Activated T-cell treated with anti-CD3 and anti-CD28 coated beads for 4 hours (primary cell): ENCODE measurements around the gene AUTS2.

ENCODE experiments used
- DNase-seq: peaks from one replicate; pipeline ENCODE4 v3.0.0-alpha.2; 2020

AUTS2 gene

DNA sequence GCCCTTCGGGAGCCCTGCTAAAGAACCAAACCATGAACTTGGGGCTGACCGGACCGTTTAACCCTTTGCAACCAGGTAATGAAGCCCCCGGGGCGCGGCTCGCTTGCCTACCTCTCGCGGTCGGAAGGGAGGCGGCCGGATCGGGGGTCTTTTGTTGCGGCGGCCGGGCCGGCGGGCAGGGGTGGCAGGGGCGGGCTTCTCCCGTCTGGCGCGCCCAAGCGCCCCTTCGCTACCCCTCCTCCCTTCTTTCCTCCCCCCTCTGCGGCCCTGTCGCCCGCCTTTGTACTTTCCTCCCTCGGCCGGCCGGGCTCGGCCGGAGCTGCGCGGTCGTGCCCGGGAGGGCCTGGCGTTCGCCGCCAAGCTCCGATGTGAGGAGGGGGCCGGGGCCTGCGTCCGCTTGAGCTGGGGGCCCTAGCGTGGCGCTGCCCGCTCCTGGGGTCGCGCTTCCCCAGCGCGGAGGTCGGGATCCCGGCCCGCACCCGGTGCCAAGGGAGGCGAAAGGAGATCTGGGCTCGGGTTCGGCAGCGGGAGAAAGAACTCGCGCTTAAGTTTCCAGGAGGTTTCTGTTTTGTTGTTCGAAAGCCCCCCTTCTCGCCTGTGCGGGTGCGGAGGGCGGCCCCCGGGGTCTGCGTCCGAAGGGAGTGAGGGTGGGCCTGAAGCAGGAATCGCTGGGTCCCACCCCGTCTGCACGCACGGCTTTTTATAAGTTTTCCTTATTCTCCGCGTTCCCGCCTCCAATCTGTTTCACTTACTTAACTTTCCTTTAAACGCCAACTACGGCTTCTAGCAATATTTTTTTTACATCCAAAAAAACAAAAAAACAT, 1096.9 kb downstream of the AUTS2 start:
- DNase-seq, result no peak

DNA sequence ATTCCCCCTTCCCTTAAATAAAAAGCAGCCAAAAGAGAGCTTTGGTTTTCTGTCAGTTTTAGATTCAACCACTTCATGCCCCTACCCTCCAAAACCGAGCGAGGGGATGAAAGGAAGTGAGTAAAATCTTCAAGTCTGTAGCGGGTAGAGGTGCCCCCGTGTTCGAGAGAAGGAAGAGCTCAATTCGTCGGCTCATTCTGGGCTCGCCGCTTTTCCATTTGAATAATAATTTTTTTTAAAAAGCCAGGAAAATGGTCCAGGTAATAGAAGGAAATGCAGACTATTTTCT, 1097.5 kb downstream of the AUTS2 start:
- no peak for DNase-seq

DNA sequence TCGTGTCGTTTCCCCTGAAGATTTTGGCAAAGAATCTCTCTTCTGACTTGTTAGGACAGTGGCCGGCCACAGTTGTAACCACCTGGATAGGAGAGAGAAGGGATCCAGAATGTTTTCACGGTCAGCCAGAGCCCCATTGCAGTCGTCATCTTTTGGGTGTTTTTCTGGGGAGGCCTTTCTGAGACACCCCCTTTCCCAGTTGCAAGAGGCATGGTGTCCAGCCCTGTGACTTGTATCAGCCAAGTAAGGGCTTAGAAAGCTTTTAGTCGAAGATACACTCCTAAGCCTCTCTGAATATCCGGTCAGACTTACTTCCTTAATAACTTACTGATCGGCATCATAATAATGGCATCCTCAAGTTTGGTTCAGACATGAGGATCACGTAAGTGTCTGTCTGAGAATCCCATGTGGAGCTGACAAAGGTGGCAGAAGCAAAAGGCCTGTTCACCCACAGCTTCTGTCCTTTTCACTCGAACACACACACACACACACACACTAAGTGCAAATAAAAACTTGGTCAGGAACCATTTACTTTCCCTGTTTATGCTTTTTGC, 1098.0 kb downstream of the AUTS2 start:
- DNase-seq, result no peak

DNA sequence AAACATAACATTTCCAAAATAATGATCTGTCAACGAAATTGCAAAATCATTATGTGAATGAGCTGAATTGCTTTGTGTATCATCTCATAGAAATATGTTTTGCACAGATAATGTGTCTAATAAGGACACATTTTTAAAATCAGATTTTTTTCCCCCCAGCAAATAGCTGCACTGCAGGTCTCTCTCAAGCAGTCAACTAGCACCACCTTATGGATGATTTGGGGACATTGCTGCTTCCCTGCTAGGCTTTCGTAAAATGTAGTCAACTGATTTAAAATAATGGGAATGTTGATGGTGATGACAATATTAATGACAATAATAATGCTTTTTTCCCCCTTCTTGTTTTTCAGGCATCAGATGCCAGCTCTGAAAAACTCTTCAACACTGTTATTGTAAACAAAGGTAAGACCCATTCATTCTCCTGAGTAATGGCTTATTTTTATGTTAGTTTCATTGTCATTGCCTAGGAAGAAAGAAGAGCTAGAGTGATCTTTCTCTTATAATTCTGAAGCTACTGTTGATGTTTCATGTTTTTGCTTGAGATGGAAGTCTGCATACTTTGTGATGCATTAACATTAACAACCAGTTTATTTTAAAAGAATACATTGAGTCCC, 1100.1 kb downstream of the AUTS2 start:
- no peak for DNase-seq

DNA sequence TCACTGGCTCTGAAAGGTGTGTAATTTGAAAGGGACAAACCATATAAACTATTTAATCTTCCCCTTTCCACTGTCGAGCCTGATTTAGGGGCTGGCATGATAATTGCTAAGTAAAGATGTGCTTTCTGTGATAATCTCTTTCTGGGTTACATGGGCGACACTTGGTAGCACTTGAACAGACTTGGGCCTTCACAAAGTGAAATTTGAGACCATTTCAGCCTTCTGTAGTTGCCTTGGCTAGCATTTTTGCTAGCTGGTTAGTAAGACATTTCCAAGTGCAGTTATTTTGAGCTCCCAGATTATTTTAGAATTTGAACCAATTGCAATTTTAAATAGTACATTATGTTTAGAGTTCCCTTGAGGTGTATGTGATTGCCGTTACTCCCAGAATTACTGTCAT, 1101.0 kb downstream of the AUTS2 start:
- no peak for DNase-seq

DNA sequence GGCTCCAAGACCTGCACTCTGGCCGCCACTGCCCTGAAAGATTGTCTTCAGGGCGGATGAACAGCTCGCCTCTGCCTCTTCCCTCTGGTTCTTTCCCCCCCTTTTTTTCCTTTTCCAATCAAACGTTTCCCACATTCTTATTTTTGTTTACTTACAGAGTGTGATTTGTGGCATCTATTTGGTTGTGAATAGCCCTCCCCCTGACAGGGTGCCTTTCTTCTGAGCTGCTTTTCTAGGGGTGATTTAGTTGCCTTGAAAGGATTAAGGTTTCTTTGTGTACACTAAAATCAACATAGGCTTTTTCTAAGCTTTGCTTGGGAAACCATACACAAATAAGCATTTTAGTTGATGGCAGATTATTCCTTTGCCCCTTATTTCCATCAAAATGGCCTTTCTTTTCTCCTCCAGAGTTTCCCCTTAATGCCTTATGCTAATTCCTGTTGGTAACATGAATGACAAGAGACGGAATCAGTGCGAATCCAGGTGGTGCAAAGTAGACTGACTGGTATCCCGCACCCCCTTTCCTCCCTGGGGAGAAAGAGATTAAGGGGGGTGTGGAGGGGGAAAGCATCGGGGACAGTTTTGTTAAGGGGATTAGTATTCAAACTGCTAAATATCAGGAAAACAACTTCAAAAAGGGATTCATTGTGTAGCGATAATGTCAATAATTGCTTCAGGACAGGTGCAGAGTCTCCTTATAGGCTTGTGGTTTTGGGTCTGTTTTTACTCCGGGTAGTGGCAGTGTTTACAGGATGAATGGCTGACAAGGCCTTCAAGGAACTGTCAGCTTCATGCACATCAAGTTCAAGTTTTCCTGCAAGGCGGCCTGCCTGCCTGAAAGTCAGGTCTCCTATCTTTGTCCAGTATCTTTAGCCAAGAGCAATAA, 1102.0 kb downstream of the AUTS2 start:
- DNase-seq, result no peak

DNA sequence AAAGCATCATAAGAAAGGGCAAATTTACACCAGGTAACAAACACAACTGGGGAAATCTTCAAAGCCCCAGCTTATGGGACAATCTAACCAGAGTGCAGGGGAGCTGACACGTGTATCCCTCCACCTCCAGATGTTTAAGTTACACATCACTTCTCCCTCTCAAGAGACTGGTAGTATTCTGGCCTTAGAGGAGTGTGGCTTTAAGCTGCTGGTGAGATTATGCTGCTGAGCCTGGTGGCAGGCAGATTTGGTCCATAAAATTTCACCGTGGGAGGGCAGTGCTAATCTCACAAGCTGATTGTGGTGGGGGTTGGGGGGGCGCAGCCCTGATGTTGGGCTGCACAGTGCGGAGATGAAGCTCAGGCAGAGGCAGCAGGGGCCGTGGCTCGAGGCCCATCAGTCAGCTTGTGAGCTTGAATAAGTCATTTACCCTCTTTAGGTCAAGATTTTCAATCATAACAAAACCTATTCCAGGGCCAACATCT, 1102.7 kb downstream of the AUTS2 start:
- DNase-seq, result no peak

DNA sequence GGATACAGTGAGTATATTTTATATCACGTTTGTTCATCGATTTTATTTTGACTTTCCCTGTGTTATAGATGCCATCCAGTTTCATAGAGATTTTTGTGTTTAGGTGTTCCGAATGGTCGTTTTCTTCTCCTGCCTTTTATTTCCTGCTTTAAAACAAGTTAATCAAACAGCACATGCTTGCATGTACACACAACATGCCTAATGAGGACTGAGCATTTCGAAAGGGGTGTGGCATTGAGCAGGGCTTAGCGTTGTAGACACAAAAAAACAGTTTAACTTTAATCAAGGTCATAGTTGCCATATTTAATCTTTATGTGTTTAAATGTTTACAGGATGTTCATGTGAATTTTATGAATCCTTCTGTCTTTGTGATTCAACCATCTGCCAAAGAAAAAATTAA, 1103.2 kb downstream of the AUTS2 start:
- DNase-seq, result no peak

DNA sequence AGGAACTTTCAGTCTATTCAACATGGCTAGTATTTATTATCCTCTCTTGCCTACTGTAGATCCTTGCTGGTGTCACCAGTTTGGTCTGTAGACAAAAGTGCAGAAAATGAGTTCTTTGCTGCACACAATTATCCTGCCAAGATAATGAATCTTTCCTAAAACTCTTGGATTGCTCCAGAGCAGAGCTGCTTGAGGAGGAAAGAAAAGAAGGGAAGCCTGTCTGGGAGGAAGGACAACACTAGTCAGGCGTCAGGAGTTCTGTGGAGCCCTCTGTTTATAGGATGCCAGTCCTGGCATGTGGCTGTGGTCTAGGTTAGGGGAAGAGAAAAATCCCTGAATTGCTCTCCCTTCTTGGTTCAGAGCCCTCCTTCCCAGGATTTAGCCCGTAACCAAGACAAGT, 1103.7 kb downstream of the AUTS2 start:
- DNase-seq, result no peak

DNA sequence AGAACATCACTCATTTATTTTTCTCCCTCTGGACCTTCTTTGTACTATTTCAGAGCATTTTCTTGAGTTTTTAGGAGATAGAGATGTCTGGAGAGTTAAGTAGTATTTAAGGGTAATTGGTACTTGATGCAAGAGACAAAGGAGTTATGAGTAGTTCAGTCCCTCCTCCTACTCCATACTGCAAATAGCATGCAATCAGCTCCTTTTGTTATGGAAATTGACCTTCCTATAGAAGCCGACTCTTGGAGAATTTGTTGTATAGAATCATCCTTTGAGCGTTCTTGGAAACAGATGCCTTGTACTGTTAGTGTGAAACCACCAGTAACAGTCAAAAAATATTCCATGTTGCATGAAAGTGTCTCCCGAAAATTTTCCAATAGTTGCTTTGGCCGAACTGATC, 1105.5 kb downstream of the AUTS2 start:
- DNase-seq, result no peak

DNA sequence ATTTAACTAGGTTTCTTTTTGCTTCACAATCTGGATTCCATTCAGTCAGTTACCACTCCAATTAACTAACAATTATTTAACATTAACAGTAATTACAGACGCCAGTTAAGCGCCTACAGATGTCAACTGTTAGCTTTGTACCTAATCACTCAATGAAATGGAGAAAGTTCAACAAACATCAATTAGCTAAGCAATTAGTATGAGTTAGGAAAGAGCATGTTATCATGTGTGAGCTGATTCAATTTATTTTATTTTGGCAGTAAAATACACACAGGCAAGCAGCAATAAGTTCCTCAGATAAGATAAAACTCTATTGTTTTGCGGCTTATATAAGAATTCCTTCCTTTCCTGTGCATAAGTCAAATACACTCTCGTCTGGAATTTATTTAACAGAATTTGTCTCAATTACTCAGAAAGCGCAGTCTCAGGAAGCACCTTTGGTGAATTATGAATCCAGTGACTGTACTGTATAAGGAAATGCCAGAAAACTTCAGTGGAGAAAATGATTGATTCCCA, 1106.6 kb downstream of the AUTS2 start:
- DNase-seq, result no peak

DNA sequence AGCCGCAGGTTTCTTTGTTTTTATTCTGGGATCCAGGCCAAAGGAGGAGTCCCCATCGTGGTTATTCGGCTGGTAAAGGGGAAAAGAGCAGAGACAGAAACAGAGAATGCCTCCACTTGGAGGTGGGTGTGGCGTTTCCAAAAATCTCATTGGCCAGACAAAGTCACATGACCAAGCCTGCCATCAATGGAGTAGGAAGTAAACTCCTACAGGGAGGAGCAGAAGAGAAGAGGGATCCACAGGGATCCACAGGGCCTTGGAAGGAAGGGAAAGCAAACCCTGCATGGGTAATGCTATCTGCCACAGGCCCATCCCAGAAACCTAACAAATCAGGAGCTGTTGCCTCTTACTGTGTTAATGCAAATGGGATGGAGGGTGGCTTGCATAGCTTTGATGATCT, 1107.9 kb downstream of the AUTS2 start:
- no peak for DNase-seq

DNA sequence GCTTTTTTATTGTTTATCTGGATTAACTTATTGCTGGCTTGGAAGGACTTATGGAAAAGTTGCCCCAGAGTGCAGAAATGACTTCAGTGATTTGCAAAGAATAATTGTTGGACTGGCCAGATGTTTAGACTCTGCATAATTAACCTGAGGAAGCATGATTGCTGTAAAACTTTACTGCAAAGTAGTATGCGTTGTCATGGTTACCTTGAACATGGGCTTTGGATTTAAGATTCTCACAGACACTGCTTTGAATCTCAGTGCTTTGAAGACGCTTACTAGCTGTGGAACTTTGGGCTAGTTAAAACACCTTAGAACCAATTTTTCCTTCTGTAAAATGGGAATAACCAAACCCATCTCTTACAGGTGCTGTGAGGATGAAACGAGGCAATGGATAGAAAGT, 1108.4 kb downstream of the AUTS2 start:
- DNase-seq, result no peak

DNA sequence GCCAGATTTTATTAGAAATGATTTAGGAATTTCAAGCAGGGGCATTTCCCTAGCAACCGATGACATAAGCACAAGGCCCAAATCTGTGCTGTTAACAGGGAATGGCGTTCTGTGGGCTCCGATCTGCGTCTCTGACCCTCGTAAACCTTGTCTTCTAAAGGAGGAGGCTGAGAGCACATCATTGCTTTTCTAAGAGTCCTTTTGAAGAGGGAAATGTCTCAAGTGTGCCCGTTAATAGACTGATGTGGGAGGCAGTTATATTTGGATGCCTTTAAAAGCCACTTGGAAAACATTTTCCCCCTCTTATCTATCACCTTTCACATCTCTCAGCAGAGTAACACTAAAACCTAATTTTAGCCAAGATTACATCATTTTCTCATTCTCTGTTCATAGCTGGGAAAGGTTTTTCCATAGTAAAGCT, 1109.6 kb downstream of the AUTS2 start:
- DNase-seq, result no peak

DNA sequence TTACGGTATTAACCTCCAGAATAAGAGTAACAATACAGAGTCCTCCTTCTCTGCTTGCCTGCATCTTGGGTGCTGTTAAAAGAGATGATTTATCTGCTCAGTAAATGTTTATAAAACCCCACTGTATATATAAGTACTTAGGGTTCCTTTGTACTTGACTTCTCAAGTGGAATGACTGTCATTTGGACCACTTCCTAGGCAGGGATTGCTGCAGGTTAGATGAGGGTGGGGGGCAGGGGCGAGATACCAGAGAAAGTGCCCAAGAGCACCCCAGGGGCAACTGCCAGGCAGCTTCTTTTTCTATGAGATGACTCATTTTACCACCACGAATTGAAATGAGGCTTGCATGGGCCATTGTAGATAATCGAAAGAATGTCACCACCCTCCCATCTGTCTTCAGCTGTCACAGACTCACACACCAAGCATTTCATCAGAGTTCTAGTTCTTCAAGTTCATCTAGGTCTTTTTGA, 1111.8 kb downstream of the AUTS2 start:
- no peak for DNase-seq

DNA sequence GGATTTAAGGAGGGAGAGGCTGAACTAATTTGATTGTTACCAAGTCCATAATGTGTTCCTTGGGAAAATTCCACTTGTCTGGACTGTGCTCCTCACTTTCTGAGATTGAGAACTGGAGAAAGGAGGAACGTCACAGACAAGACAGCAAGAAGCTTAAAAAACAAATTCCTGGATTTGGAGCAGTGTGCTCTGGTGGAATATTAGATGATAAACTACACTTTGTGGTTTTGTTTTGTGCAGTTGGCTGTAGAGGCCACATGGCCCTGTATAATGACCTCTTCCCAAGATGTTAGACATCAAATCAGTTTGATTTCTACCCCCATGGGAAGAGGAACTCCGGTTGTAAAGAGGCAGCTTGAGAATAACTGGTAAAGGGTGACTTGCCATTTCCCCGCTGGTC, 1112.4 kb downstream of the AUTS2 start:
- DNase-seq, result no peak

DNA sequence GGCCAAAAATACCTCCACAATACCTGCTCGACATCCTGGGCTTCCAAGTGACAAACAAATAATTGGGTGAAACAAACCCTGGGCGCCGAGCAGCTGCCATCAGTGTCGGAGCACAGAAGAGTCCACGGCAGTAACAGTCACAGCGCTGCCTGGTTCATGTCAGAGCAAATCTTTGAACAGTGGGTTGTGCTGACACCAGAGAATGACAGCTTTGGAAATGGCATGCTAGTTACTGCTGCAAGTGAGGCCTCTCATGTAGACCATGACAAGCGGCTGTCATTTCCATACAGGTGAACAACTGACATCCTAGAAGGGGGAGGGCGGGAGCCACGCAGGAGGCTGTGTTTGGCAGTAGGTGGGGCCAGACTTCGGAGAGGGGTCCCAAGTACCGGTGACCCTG, 1113.2 kb downstream of the AUTS2 start:
- DNase-seq, result no peak

DNA sequence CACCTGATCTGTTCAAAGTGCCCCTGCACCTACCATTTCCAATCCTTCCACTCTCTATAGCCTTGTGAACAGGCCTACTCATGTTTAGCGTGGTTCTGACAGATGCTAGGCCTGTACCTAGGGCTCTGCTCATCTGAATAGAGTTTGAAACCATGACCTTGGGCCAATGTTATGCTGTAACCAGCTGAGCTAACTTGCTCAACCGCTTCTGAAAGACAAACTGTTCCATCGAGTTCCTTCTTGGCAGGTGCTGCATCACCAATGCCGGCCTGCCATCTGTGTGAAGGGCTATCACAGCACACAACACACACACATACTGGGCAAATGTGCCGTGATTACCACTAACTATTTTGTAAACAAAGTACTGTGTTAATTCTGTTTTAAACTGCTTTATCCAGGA, 1114.7 kb downstream of the AUTS2 start:
- DNase-seq, result no peak

DNA sequence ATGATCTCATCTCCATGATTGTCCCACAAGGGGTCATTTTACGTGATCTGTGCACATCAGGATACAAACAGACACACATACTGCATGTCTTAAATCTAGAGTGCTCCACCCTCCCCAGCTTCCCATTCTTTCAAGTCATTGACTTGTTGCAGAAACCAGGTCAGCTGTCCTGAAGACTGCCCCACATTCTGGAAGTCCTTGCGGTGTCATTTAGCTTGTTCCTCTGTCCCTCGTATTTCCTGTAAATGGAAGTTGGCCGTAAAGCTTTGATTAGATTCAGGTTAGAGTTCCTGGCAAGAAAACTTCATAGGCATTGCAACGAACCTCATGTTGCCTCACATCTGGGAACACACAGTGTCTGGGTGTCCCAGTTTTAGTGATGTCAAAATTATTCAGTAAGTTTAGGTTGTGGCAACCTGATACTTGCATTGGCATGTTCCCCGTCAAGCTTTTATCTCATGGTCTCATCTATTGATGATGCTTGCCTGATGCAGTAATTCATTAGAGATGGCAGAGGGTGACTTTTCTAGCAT, 1116.3 kb downstream of the AUTS2 start:
- DNase-seq, result no peak

DNA sequence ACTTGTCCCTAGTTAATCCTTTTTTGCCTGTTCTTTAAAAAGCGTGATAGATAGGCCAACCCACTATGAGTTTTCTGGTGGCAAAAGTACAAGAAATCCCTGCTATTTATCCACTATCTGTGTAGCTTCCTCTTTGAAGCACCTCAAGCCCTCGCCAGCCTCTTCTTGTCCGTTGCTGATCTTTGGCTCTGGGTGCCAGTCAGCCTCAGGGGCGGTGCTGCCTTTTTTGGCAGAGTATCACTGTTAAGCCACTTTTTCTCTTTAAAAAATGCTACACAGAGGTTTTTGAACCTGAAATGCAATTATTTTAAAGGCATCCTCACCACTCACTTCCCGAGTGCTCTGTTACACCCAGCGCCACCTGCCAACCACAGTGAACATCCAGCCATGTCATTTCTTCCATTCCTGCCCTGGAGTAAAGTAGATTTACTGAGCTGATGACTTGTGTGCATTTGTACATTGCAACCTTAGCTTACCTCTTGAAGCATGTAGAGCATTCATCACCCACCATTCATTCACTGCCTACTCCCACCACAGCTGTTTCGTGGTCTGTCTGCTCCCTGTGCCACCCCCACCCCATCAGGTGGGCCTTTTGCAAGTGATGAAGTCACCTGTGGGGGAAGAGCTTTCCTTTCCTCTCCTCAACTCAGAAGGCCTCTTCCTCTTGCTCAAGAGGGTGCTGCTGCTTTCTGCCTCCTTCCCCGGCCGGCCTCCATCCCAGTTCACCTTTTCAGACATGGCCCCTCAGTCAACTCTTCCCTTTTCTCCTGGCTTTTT, 1119.5 kb downstream of the AUTS2 start:
- no peak for DNase-seq

DNA sequence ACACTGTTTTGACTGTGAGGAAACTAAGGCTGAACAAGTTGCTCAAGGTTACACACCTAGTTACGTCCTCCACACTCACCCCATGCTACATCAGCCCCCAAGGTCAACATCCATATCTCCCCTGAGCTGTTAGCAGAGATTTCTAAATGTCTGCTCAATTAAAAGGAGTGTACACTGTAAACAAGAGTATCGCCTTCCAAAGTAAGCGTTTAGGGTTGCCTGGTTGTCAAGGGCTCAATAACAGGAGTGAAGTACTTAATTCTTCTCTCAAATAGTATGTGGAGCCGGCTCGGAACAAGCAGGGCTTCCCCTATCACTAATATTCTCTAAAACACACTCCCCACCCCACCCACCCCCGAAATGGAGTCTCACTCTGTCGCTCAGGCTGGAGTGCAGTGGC, 1120.8 kb downstream of the AUTS2 start:
- no peak for DNase-seq
